ENCODE measurements around the gene VHLL. TPM values are rescaled to one million over a fixed set of nuclear protein-coding genes. Genes with fewer than 3 reads are reported as not detected.
"Not testable (repeated sequence)": the region's sequence is repeated elsewhere in the genome, so short reads cannot be mapped to it uniquely, and the experiment has no call there.

VHLL gene
- total RNA-seq, 4 donors from 2014 or later, result not detected

GRCh38 chr1:156336242-156336641 is 37.1 kb upstream of the VHLL start:
- Histone ChIP-seq H3K4me1 (peaks cover 0 to 28% (median 11%) of the 10 kb centered on the region in 4 donors), H3K4me3 (no peak overlapping the region), H3K27me3 (no peaks in the 10 kb centered on the region), H3K27ac (no peak overlapping the region), H3K9me3 (no peaks in the 10 kb centered on the region), H3K36me3 (peaks cover 0 to 43% (median 14%) of the 10 kb centered on the region in 3 donors)
- 77% methylated on average over 4 of the region's 4 CpGs for WGBS, 2 donors
- no peak for DNase-seq (ENCODE audit: low spot score in 2 of 2)
- TF ChIP-seq EP300 (IDR thresholded peaks at IDR 0.05), result no peak
- TF ChIP-seq CTCF (IDR thresholded peaks at IDR 0.05), result no peak
- no peak for TF ChIP-seq POLR2A (IDR thresholded peaks at IDR 0.05)

- 92 to 94% methylated on average over 9 of the region's 9 CpGs for WGBS, 2 donors
- not testable (repeated sequence) for H3K9me3 ChIP-seq; H3K4me1 ChIP-seq; H3K27ac ChIP-seq; H3K27me3 ChIP-seq; DNase-seq (ENCODE audit: low spot score in 2 of 2); H3K4me3 ChIP-seq
- H3K36me3 ChIP-seq, result peaks cover 17 to 90% (median 42%) of the 10 kb centered on the region in 3 donors
Measured at GRCh38 chr1:156323179-156323578, 24.1 kb upstream of the VHLL start.

- WGBS, 2 donors, result 87 to 92% methylated on average over 3 of the region's 3 CpGs
- Histone ChIP-seq H3K4me3 (no peak overlapping the region), H3K9me3 (no peaks in the 10 kb centered on the region), H3K4me1 (no peaks in the 10 kb centered on the region), H3K36me3 (peaks cover 17 to 100% (median 65%) of the 10 kb centered on the region in 3 donors), H3K27ac (no peak overlapping the region), H3K27me3 (no peaks in the 10 kb centered on the region)
- no peak for DNase-seq (ENCODE audit: low spot score in 2 of 2)
- no peak for TF ChIP-seq EP300 (IDR thresholded peaks at IDR 0.05)
- TF ChIP-seq CTCF (IDR thresholded peaks at IDR 0.05), result no peak
- TF ChIP-seq POLR2A (IDR thresholded peaks at IDR 0.05), result no peak
Measured at GRCh38 chr1:156320560-156320959, 21.5 kb upstream of the VHLL start.

- Histone ChIP-seq H3K27ac (no peak overlapping the region), H3K27me3 (no peaks in the 10 kb centered on the region), H3K9me3 (no peaks in the 10 kb centered on the region), H3K36me3 (peaks cover 17 to 100% (median 65%) of the 10 kb centered on the region in 3 donors), H3K4me3 (no peak overlapping the region), H3K4me1 (no peaks in the 10 kb centered on the region)
- peak in 1 of 2 donors; percentile 15 for DNase-seq (ENCODE audit: low spot score in 2 of 2)
- TF ChIP-seq CTCF (IDR thresholded peaks at IDR 0.05) (peak; percentile 27 to 45 (median 39)), POLR2A (IDR thresholded peaks at IDR 0.05) (no peak)
- 53 to 63% methylated on average over 1 of the region's 1 CpG for WGBS, 2 donors
Measured at GRCh38 chr1:156319664-156320063, 20.6 kb upstream of the VHLL start.

- no peak for DNase-seq (ENCODE audit: low spot score in 2 of 2)
- 94 to 95% methylated on average over 7 of the region's 7 CpGs for WGBS, 2 donors
- Histone ChIP-seq H3K4me3 (no peak overlapping the region), H3K4me1 (no peaks in the 10 kb centered on the region), H3K9me3 (no peaks in the 10 kb centered on the region), H3K36me3 (peaks cover 12 to 100% (median 55%) of the 10 kb centered on the region in 3 donors), H3K27me3 (no peaks in the 10 kb centered on the region), H3K27ac (no peak overlapping the region)
- TF ChIP-seq EP300 (IDR thresholded peaks at IDR 0.05) (no peak), CTCF (IDR thresholded peaks at IDR 0.05) (no peak), POLR2A (IDR thresholded peaks at IDR 0.05) (no peak)
Measured at GRCh38 chr1:156316909-156317308, 17.8 kb upstream of the VHLL start.

- H3K9me3 ChIP-seq, result no peaks in the 10 kb centered on the region
- H3K27ac ChIP-seq, result no peak overlapping the region
- no peak for DNase-seq (ENCODE audit: low spot score in 2 of 2)
- H3K27me3 ChIP-seq, result no peaks in the 10 kb centered on the region
- WGBS, 2 donors, result 79 to 80% methylated on average over 6 of the region's 6 CpGs
- TF ChIP-seq POLR2A (IDR thresholded peaks at IDR 0.05), result no peak
- TF ChIP-seq CTCF (IDR thresholded peaks at IDR 0.05), result no peak
- no peak for TF ChIP-seq EP300 (IDR thresholded peaks at IDR 0.05)
- H3K36me3 ChIP-seq, result peaks cover 4 to 100% (median 38%) of the 10 kb centered on the region in 3 donors
- no peaks in the 10 kb centered on the region for H3K4me1 ChIP-seq
- H3K4me3 ChIP-seq, result no peak overlapping the region
Measured at GRCh38 chr1:156310962-156311361, 11.9 kb upstream of the VHLL start.

Measured in tibial nerve (tissue), 4 donors.